ENCODE measurements around the gene SH2D3C. TPM values are rescaled to one million over a fixed set of nuclear protein-coding genes. Genes with fewer than 3 reads are reported as not detected.

SH2D3C gene
- total RNA-seq, 1 donor from 2014 or later: 19.3 TPM

GRCh38 chr9:127697575-127697974 is 80.9 kb downstream of the SH2D3C start:
- H3K27me3 Mint-ChIP-seq (ENCODE audit: unreplicated experiment): no peaks in the 10 kb centered on the region
- no peak for DNase-seq (ENCODE audit: extremely low spot score, unreplicated experiment)
- H3K27ac Mint-ChIP-seq (ENCODE audit: unreplicated experiment): peak overlapping the region; percentile 6
- no peaks in the 10 kb centered on the region for H3K9me3 Mint-ChIP-seq (ENCODE audit: unreplicated experiment)
- peaks cover 14% of the 10 kb centered on the region for H3K4me1 Mint-ChIP-seq (ENCODE audit: unreplicated experiment)
- H3K36me3 Mint-ChIP-seq (ENCODE audit: unreplicated experiment): peaks cover 4% of the 10 kb centered on the region
- no peak overlapping the region for H3K4me3 Mint-ChIP-seq (ENCODE audit: unreplicated experiment)
- TF ChIP-seq CTCF (IDR thresholded peaks at IDR 0.05): no peak

GRCh38 chr9:127694890-127695720 is 83.4 kb downstream of the SH2D3C start:
- Mint-ChIP-seq H3K36me3 (ENCODE audit: unreplicated experiment) (peaks cover 23% of the 10 kb centered on the region), H3K27me3 (ENCODE audit: unreplicated experiment) (no peaks in the 10 kb centered on the region), H3K4me1 (ENCODE audit: unreplicated experiment) (peaks cover 14% of the 10 kb centered on the region), H3K9me3 (ENCODE audit: unreplicated experiment) (no peaks in the 10 kb centered on the region), H3K4me3 (ENCODE audit: unreplicated experiment) (no peak overlapping the region), H3K27ac (ENCODE audit: unreplicated experiment) (no peak overlapping the region)
- no peak for DNase-seq (ENCODE audit: extremely low spot score, unreplicated experiment)
- TF ChIP-seq CTCF (IDR thresholded peaks at IDR 0.05): no peak

GRCh38 chr9:127693697-127694096 is 84.8 kb downstream of the SH2D3C start:
- no peak for DNase-seq (ENCODE audit: extremely low spot score, unreplicated experiment)
- H3K4me1 Mint-ChIP-seq (ENCODE audit: unreplicated experiment): peaks cover 8% of the 10 kb centered on the region
- no peak overlapping the region for H3K27ac Mint-ChIP-seq (ENCODE audit: unreplicated experiment)
- no peaks in the 10 kb centered on the region for H3K27me3 Mint-ChIP-seq (ENCODE audit: unreplicated experiment)
- no peak for TF ChIP-seq CTCF (IDR thresholded peaks at IDR 0.05)
- H3K9me3 Mint-ChIP-seq (ENCODE audit: unreplicated experiment): no peaks in the 10 kb centered on the region
- peaks cover 31% of the 10 kb centered on the region for H3K36me3 Mint-ChIP-seq (ENCODE audit: unreplicated experiment)
- no peak overlapping the region for H3K4me3 Mint-ChIP-seq (ENCODE audit: unreplicated experiment)

- no peak overlapping the region for H3K27ac Mint-ChIP-seq (ENCODE audit: unreplicated experiment)
- peaks cover 31% of the 10 kb centered on the region for H3K36me3 Mint-ChIP-seq (ENCODE audit: unreplicated experiment)
- no peak for TF ChIP-seq CTCF (IDR thresholded peaks at IDR 0.05)
- H3K9me3 Mint-ChIP-seq (ENCODE audit: unreplicated experiment): no peaks in the 10 kb centered on the region
- H3K27me3 Mint-ChIP-seq (ENCODE audit: unreplicated experiment): no peaks in the 10 kb centered on the region
- peaks cover 8% of the 10 kb centered on the region for H3K4me1 Mint-ChIP-seq (ENCODE audit: unreplicated experiment)
- no peak overlapping the region for H3K4me3 Mint-ChIP-seq (ENCODE audit: unreplicated experiment)
- no peak for DNase-seq (ENCODE audit: extremely low spot score, unreplicated experiment)
These were observed 85.3 kb downstream of the SH2D3C start for GRCh38 chr9:127693143-127693542.

- H3K27me3 Mint-ChIP-seq (ENCODE audit: unreplicated experiment): no peaks in the 10 kb centered on the region
- H3K4me1 Mint-ChIP-seq (ENCODE audit: unreplicated experiment): peaks cover 9% of the 10 kb centered on the region
- H3K9me3 Mint-ChIP-seq (ENCODE audit: unreplicated experiment): no peaks in the 10 kb centered on the region
- DNase-seq (ENCODE audit: extremely low spot score, unreplicated experiment): no peak
- TF ChIP-seq CTCF (IDR thresholded peaks at IDR 0.05): no peak
- no peak overlapping the region for H3K4me3 Mint-ChIP-seq (ENCODE audit: unreplicated experiment)
- no peak overlapping the region for H3K27ac Mint-ChIP-seq (ENCODE audit: unreplicated experiment)
- peaks cover 31% of the 10 kb centered on the region for H3K36me3 Mint-ChIP-seq (ENCODE audit: unreplicated experiment)
These were observed 86.4 kb downstream of the SH2D3C start for GRCh38 chr9:127692071-127692470.
